H1 (cell line): ENCODE measurements around the gene MRPL22. TPM values are rescaled to one million over a fixed set of nuclear protein-coding genes. Genes with fewer than 3 reads are reported as not detected.

Experiments used
- ATF3 ChIP-seq: IDR thresholded peaks from 2 replicates; pipeline ENCODE4 v1.6.1; 2011; ENCODE audit warnings: low read depth, mild to moderate bottlenecking, low read length; ENCODE audit not compliant: insufficient read depth
- CBX8 ChIP-seq: fragments of 300-800, 300-1000 bp; sonication (generic); IDR thresholded peaks from 2 replicates; pipeline ENCODE4 v1.7.1; 2016; ENCODE audit warnings: low read depth, low read length, borderline replicate concordance
- RBBP5 ChIP-seq: IDR thresholded peaks from 2 replicates; pipeline ENCODE4 v1.7.1; 2012; ENCODE audit warnings: low read depth, mild to moderate bottlenecking, inconsistent platforms, low read length, moderate library complexity, borderline replicate concordance
- SUZ12 ChIP-seq: fragments of 200-600 bp; sonication (generic); IDR thresholded peaks from 2 replicates; pipeline ENCODE4 v1.6.1; 2012; ENCODE audit warnings: mild to moderate bottlenecking, inconsistent platforms, low read length, moderate library complexity, mixed read lengths
- polyA plus RNA-seq, 7 experiments: library from polyadenylated mRNA; depleted of rRNA in 3 of 7; stranded (reverse) in 5 of 7; unstranded in 2 of 7; fragments of >200 nt in 5 of 7; fragments of 200-250 nt in 2 of 7; gene quantifications; 1 replicate in 5 of 7; 2 replicates in 1 of 7; 4 replicates in 1 of 7; pipeline versions ENCODE4 v1.2.1 to v1.2.3, GENCODE V29; 2011 to 2013; ENCODE audit warnings: missing spikeins in 2 of 7, mixed read lengths in 2 of 7
- total RNA-seq: library from RNA; stranded (reverse); fragmentation: NEBNext Ultra II Directional; extraction: Animal tissue kit (Norgen Biotek cat#: 25700); gene quantifications from 2 replicates; pipeline ENCODE4 v1.2.1, GENCODE V29; 2021
- TF ChIP-seq, protein P1 (sequence below): IDR thresholded peaks from 2 replicates; pipeline ENCODE4 v1.6.1; 2012; ENCODE audit warnings: low read length, inconsistent platforms

The MRPL22 gene
- total and polyA plus RNA-seq, 2 of the 8 experiments (the other 6 are each of a cell fraction or from before 2014, with no cell fraction given): 46.8 to 65.6 TPM

DNA sequence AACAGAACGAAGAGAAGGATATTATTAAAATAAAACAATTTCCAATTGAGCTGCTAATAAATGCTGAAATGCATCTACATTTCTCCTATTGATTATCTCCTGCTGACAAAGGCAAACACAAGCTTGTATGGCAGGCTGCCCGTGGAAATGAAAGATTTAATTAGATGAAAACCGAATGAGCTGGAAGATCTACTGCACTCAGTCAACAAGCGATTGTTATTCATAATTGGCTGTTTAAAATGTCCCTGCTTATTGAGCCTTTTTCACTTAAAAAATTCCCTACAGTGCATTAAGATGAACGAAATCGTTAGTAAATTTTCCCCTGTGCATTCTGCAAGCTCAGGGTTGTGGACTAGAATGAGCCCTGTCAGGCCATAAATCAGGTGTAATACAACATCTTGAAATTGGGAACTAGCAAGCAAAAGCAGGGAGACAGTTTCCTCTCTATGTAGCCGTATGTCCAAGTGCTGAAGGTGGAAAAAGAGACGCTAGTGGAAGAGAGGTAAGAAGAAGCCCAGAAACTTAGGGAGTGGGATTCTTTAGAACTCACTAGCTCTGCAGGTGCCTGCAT, 44.2 kb downstream of the MRPL22 start (continued):
- TF ChIP-seq, protein P1, sequence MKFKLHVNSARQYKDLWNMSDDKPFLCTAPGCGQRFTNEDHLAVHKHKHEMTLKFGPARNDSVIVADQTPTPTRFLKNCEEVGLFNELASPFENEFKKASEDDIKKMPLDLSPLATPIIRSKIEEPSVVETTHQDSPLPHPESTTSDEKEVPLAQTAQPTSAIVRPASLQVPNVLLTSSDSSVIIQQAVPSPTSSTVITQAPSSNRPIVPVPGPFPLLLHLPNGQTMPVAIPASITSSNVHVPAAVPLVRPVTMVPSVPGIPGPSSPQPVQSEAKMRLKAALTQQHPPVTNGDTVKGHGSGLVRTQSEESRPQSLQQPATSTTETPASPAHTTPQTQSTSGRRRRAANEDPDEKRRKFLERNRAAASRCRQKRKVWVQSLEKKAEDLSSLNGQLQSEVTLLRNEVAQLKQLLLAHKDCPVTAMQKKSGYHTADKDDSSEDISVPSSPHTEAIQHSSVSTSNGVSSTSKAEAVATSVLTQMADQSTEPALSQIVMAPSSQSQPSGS: no peak
- no peak for TF ChIP-seq SUZ12
- no peak for TF ChIP-seq RBBP5
- no peak for TF ChIP-seq ATF3
- no peak for TF ChIP-seq CBX8
